ENCODE data around the gene GMFB.
"Not testable (repeated sequence)": the region's sequence is repeated elsewhere in the genome, so short reads cannot be mapped to it uniquely, and the experiment has no call there.

The GMFB gene

GRCh38 chr14:54459106-54459505 is 29.7 kb downstream of the GMFB start:
- in situ Hi-C loops (cut with MboI; ENCODE audit: low sequenced_read_pairs), result no loop called here

DNA sequence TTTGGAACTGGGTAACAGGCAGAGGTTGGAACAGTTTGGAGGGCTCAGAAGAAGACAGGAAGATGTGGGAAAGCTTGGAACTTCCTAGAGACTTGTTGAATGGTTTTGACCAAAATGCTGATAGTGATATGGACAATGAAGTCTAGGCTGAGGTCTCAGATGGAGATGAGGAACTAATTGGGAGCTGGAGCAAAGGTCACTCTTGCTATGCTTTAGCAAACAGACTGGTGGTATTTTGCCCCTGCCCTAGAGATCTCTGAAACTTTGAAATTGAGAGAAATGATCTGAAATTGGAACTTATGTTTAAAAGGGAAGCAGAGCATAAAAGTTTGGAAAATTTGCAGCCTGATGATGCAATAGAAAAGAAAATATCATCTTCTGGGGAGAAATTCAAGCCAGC is 30.2 kb downstream of the GMFB start:
- in situ Hi-C loops (cut with MboI; ENCODE audit: low sequenced_read_pairs), result not testable (repeated sequence)

- in situ Hi-C loops (cut with MboI; ENCODE audit: low sequenced_read_pairs), result no loop called here
These were observed 31.2 kb downstream of the GMFB start for GRCh38 chr14:54457609-54457996.

DNA sequence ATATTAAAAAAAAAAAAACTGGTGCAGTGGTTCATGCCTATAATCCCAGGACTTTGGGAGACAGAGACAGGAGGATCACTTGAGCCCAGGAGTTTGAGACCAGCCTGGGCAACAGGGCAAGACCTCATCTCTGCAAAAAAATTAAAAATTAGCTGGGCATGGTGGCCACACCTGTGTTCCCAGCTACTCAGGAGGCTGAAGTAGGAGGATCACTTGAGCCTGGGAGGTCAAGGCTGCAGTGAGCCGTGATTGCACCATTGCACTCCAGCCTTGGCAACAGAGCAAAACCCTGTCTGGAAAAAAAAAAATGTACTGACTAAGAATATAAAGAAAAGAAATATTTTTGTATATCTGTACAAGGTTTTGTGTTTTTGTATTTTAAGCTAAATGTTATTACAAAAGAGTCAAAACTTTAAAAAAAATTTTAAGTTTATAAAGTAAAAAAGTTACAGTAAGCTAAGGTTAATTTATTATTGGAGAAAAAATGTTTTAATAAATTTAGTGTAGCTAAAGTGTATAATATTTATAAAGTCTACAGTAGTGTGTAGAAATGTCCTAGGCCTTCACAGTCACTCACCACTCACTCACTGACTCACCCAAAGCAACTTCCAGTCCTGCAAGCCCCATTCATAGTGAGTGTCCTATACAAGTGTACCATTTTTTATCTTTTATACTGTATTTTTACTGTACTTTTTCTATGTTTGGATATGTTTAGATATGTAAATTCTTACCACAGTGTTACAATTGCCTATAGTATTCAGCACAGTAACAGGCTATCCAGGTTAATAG is 31.8 kb downstream of the GMFB start:
- in situ Hi-C loops (cut with MboI; ENCODE audit: low sequenced_read_pairs), result not testable (repeated sequence)

- in situ Hi-C loops (cut with MboI; ENCODE audit: low sequenced_read_pairs), result no loop called here
These were observed 33.4 kb downstream of the GMFB start for GRCh38 chr14:54455363-54455762.

GRCh38 chr14:54453990-54454389 is 34.8 kb downstream of the GMFB start:
- in situ Hi-C loops (cut with MboI; ENCODE audit: low sequenced_read_pairs), result not testable (repeated sequence)

- in situ Hi-C loops (cut with MboI; ENCODE audit: low sequenced_read_pairs), result no loop called here
These were observed 35.5 kb downstream of the GMFB start for GRCh38 chr14:54453252-54453651.

DNA sequence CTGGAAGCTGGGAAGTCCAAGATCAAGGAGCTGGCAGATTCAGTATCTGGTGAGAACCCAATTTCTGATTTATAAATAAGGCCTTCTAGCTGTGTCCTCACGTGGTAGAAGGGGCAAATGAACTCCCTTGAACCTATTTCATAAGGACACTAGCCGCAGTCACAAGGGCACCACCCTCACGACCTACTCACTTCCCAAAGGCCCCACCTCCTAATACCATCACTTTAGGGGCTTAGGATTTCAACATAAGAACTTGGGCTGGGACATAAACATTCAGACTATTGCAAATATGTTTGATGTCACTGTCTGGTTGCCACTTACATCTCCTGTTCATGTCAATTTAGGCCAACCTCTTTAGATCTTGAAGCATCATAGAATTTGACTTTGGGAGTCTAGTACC is 36.8 kb downstream of the GMFB start:
- in situ Hi-C loops (cut with MboI; ENCODE audit: low sequenced_read_pairs), result no loop called here

DNA sequence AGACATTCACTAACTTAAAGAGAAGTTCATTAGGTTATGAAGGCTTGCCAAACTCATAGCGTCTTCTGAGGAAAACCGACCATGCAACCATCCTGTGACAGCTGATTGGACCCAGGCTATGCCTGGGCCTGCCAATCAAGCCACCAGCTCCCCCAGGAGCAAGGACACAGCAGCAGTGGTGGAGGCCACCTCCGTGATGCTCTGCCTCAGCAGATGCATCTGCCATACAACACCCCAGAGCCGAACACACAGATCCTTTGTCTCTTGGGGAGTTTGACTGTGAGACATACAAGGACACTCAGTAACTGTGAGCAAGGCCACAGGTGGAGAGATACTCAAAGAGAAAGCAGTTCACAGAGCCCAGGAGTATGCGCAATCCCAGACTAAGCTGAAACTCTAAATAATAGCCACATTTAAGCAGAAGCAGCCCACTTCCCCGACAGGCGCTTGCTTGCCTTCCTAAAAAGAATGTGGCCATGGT is 37.6 kb downstream of the GMFB start:
- in situ Hi-C loops (cut with MboI; ENCODE audit: low sequenced_read_pairs), result no loop called here

DNA sequence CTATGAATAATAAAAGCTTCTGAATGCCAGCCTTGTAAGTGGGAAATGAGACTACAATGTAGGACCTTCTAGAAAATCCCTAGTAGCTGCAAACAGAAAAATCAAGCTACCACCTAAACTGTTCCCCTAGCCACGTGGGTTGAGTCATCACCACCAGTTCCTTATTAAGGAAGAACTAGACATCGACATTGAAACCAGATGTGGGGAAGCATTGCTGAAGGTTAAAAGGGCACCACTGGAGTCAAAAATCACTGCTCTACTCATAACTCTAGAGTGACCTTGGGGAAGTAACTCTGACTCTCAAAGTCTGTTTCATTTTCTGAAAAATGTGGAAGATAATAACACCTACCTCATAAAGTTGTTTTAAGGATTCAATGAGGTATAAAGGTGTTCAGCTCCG is 38.2 kb downstream of the GMFB start:
- in situ Hi-C loops (cut with MboI; ENCODE audit: low sequenced_read_pairs), result no loop called here

DNA sequence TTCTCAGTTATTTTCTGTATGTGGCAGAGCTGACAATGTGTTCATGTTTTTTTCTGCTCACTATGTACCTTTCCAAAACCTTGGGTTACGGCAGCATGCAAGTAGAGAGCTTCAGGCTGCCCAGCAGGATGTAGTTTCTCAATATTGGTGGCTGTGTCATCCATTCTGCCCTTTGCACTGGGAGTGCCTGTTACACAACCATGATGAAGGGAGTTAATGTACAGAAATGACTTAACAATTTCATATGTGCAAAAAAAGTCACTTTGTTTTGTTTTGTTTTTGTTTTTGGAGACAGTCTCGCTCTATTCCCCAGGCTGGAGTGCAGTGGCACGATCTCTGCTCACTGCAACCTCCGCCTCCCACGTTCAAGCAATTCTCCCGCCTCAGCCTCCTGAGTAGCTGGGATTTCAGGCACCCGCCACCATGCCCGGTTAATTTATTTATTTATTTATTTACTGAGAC is 41.5 kb downstream of the GMFB start:
- in situ Hi-C loops (cut with MboI; ENCODE audit: low sequenced_read_pairs), result no loop called here

GRCh38 chr14:54446161-54446693 is 42.6 kb downstream of the GMFB start:
- in situ Hi-C loops (cut with MboI; ENCODE audit: low sequenced_read_pairs), result no loop called here

GRCh38 chr14:54444681-54445080 is 44.1 kb downstream of the GMFB start:
- in situ Hi-C loops (cut with MboI; ENCODE audit: low sequenced_read_pairs), result no loop called here

GRCh38 chr14:54443981-54444380 is 44.8 kb downstream of the GMFB start:
- in situ Hi-C loops (cut with MboI; ENCODE audit: low sequenced_read_pairs), result no loop called here

- in situ Hi-C loops (cut with MboI; ENCODE audit: low sequenced_read_pairs), result not testable (repeated sequence)
These were observed 45.8 kb downstream of the GMFB start for GRCh38 chr14:54442961-54443360.

- in situ Hi-C loops (cut with MboI; ENCODE audit: low sequenced_read_pairs), result no loop called here
These were observed 47.6 kb downstream of the GMFB start, which contains the start of gene CNIH1 for GRCh38 chr14:54440873-54441868. Gene CNIH1, minus strand, starts transcription at chr14:54441374. Its CDS starts 47 bp downstream, at chr14:54441327.

DNA sequence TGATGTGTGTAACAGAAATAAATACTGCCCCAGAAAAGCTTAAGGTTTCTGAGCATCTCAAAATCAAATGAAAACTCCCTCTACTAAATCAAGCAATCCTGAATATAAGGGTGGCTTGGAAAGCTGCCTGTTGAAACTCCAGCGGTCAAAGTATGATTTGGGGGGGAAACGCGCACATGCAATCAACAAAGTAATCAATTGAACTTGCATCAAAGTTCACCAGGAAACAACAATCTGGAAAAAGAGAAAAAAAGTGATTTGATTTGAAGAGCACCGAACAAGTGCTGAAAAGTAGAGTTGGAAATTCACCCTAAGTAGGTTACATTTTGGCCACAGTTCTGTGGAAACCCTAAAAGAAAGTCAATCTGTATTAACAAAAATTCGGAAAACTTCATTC is 48.3 kb downstream of the GMFB start:
- in situ Hi-C loops (cut with MboI; ENCODE audit: low sequenced_read_pairs), result no loop called here

GRCh38 chr14:54440037-54440436 is 48.7 kb downstream of the GMFB start:
- in situ Hi-C loops (cut with MboI; ENCODE audit: low sequenced_read_pairs), result no loop called here

DNA sequence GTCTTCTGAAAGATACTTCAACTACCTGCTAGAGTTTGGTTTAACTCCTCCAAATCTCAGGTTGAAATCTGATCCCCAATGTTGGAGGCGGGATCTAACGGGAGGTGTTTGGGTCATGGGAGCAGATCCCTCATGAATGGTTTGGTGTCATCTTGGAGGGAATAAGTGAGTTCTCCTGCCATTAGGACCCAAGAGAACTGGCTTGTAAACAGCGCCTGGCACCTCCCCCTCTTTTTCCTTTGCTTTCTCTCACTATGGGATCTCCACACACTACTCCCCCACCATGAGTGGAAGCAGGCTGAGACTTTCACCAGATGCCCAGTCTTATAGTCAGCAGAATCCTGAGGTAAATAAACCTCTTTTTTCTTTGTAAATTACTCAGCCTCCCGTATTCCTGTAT is 50.1 kb downstream of the GMFB start:
- in situ Hi-C loops (cut with MboI; ENCODE audit: low sequenced_read_pairs), result no loop called here

GRCh38 chr14:54437954-54438353 is 50.8 kb downstream of the GMFB start:
- in situ Hi-C loops (cut with MboI; ENCODE audit: low sequenced_read_pairs), result not testable (repeated sequence)

- in situ Hi-C loops (cut with MboI; ENCODE audit: low sequenced_read_pairs), result no loop called here
These were observed 53.2 kb downstream of the GMFB start for GRCh38 chr14:54435500-54435981.
